ENCODE data around the gene PPIL6. TPM values are rescaled to one million over a fixed set of nuclear protein-coding genes. Genes with fewer than 3 reads are reported as not detected.

Gene PPIL6
- total RNA-seq, 4 donors from 2014 or later, result 2.3 to 7.4 (median 4.1) TPM

GRCh38 chr6:109383438-109383940 lies 56.9 kb downstream of the PPIL6 start:
- DNase-seq (ENCODE audit: low spot score) (no peak), ATAC-seq (ENCODE audit: low FRiP score) (no peak)
- TF ChIP-seq CTCF (IDR thresholded peaks at IDR 0.05), result no peak

- ATAC-seq (ENCODE audit: low FRiP score), result peak; percentile 92
- peak; percentile 78 for DNase-seq (ENCODE audit: low spot score)
- TF ChIP-seq CTCF (IDR thresholded peaks at IDR 0.05), result no peak
Measured at GRCh38 chr6:109382576-109383437, 57.6 kb downstream of the PPIL6 start.

- ATAC-seq (ENCODE audit: low FRiP score), result peak; percentile 87
- DNase-seq (ENCODE audit: low spot score), result peak; percentile 76
- no peak for TF ChIP-seq CTCF (IDR thresholded peaks at IDR 0.05)
Measured at GRCh38 chr6:109381747-109382575, 58.5 kb downstream of the PPIL6 start, which contains the start of gene CD164. CD164 (minus strand) TSS chr6:109382467; CDS start chr6:109382378, 89 bp downstream.

GRCh38 chr6:109381061-109381746 lies 59.2 kb downstream of the PPIL6 start:
- DNase-seq (ENCODE audit: low spot score), result no peak
- ATAC-seq (ENCODE audit: low FRiP score), result no peak
- no peak for TF ChIP-seq CTCF (IDR thresholded peaks at IDR 0.05)

DNA sequence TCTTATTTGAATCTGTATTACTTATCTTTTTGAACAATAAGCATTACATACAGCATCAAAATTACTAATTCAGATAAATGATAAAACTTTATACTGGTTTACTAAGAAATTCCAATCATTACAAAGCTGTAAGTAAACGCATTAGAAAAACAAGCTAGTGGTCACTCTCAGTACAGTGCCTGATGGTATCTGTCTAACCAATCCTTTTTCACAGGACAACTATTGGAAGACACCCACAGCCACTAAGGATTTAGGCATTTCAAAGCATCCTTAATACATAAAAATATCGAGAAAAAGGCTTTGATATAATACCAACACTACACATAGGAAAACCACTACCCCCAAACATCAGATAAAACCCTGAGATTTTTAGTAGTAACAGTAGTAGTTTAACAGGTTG lies 60.7 kb downstream of the PPIL6 start:
- no peak for DNase-seq (ENCODE audit: low spot score)
- no peak for TF ChIP-seq CTCF (IDR thresholded peaks at IDR 0.05)
- no peak for ATAC-seq (ENCODE audit: low FRiP score)

GRCh38 chr6:109377717-109378116 lies 62.7 kb downstream of the PPIL6 start:
- ATAC-seq (ENCODE audit: low FRiP score) (no peak), DNase-seq (ENCODE audit: low spot score) (no peak)
- TF ChIP-seq CTCF (IDR thresholded peaks at IDR 0.05), result no peak
